HG02678 (cell line): ENCODE data around the gene SYT12.
"Not testable (repeated sequence)": the region's sequence is repeated elsewhere in the genome, so short reads cannot be mapped to it uniquely, and the experiment has no call there.

Experiments
- ATAC-seq: cut with Tn5 transposase; IDR thresholded peaks from one replicate; pipeline ENCODE4 v1.9.1; 2021; ENCODE audit warnings: mild to moderate bottlenecking, moderate library complexity; ENCODE audit not compliant: unreplicated experiment

Gene SYT12

GRCh38 chr11:67022961-67023956 is at the start of gene SYT12:
TSS of gene SYT12 (plus strand) at chr11:67023134. CDS start at chr11:67030145, 7,011 bp downstream.
- no peak for ATAC-seq

GRCh38 chr11:66973956-66974580 is 48.9 kb upstream of the SYT12 start:
- no peak for ATAC-seq

DNA sequence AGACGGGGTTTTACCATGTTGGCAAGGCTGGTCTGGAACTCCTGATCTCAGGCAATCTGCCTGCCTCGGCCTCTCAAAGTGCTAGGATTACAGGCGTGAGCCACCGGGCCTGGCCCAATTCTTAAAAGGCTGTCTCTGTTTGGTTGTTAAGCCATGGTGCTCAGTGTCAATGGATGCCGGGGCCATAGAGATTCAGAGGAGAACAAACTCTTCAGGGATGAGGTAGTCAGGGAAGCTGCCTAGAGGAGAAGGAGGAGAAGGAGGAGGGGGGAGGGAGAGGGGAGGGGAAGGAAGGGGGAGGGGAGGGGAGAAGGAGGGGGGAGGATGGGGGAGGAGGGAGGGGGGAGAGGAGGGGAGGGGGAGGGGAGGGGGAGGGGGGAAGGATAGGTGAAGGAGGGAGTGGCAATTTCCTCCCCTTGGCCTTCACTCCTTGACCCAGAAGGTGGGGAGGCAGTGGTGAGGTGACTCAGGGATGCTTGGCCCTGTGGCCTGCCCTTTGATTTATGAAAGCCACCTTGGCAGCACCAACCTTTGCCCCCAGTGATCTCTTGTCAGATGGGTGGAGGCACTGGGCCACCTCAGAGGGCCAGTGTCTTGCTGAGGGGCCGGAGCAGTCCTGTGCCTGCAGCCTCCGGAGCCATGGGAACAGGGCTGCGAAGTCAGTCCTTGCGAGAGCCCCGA is 48.1 kb upstream of the SYT12 start, which contains the start of gene C11orf86:
Gene C11orf86 (plus strand): TSS at position 581 of the 681 bp plus-strand sequence. CDS start 59 bp downstream, at position 640.
- no peak for ATAC-seq

- ATAC-seq: no peak
Measured at GRCh38 chr11:66975405-66976027, 47.4 kb upstream of the SYT12 start.

DNA sequence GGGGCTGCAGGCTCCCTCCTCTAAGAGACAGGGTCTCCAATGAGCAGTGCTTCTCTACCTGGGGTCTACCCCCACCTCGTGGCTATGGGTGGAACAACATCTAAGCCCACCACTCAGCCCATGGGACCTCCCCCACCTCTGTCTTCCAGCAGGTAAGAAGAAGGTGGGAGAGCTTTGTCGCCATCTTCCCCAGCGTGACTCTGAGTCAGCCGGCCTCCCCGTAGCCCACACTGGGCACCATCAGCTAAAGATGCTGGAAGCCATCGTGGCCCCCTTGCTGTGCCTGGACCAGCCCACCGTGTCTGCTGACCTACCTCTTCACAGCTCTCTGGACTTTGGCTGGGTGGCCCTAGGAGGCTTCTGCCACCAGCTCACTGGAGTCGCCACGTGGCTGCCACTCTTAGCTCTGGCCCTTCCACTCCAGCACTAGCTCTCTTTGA is 46.9 kb upstream of the SYT12 start:
- ATAC-seq: no peak

DNA sequence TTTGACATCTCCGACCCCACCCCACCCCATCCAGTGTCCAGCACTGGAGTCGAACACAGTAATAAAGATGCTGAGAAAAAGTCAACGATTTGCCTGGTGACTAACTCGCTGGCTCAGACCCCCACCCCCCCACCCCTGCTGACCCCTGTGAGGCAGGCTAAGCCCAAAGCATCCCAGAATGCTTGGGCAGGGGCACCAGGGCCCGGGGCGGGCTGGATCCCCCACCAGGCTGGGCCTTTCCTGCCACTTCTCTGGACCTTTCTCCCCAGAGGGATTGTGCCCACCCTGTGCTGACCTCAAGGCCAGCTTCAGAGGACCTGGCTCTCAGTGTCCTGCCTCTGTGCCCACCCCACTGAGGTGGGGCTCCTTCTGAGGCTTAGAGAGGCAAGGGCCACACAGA is 46.0 kb upstream of the SYT12 start:
- no peak for ATAC-seq

DNA sequence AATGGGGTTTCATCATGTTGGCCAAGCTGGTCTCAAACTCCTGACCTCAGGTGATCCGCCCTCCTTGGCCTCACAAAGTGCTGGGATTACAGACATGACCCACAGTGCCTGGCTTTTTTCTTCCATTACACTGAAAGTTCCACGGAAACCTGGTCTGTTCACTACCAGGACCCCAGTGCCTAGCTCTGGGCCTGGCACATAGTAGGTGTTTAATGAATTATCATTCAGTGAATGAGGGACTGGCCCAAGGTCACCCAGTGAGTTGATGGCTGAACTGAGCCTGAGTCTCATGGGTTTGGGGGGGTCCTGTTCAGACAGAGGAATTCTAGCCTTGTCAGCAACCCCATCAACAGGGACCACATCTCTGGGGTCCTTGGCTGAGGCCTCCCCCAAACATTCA is 44.7 kb upstream of the SYT12 start:
- ATAC-seq: no peak

- ATAC-seq: no peak
Measured at GRCh38 chr11:66978717-66979116, 44.2 kb upstream of the SYT12 start.

GRCh38 chr11:66979336-66979980 is 43.5 kb upstream of the SYT12 start:
- no peak for ATAC-seq

GRCh38 chr11:66981976-66982578 is 40.9 kb upstream of the SYT12 start:
- ATAC-seq: no peak

GRCh38 chr11:66983275-66983924 is 39.5 kb upstream of the SYT12 start:
- ATAC-seq: no peak

DNA sequence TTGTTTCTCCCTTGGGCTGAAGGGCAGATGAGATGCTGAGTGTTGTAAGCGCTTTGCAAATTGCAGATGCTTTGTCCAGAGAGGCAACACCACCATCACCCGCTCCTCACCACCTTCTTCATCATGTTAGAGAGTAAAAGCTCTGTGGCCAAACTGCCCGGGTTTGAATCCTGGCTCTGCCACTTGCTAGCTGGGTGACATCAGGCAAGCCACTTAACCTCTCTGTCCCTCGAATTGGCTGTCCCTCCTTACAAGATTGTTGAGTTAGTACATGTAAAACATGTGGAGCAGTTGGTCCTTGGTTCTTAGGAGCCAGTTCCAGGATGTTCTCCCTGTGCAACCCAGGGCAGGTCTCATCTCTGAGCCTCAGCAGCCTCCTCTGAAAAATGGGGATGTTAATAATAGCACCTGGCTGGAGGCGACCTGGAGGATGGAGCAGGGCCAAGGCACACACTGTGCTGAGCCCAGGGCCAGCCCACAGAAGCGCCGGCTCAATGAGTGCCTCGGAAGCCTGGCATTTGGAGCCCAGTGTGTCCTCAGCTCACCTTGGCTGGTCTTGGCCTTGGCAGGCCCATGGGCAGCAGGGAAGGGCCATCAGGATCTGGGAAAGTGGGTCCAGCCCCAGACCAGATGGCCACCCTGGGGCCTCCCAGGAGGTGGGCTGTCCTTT is 37.3 kb upstream of the SYT12 start:
- ATAC-seq: no peak

DNA sequence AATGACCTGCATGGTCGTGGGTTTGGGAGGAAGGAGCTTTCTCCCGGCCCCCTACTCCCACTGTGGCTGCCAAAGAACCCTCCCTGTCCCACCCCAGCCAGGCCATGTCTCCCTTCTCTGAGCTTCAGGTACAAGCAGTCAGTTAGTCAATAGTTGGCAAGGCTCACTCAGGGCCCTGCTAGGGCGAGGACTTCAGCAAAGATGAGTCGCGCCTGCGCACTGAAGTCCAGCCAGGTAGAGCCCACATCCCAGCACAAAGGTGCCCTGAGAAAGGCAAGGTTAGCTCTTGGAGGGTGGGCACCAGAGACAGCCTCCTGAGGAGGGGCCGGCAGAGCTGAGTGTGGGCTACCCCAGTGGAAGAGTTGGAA is 36.8 kb upstream of the SYT12 start:
- ATAC-seq: no peak

- ATAC-seq: no peak
Measured at GRCh38 chr11:66987158-66987620, 35.7 kb upstream of the SYT12 start.

DNA sequence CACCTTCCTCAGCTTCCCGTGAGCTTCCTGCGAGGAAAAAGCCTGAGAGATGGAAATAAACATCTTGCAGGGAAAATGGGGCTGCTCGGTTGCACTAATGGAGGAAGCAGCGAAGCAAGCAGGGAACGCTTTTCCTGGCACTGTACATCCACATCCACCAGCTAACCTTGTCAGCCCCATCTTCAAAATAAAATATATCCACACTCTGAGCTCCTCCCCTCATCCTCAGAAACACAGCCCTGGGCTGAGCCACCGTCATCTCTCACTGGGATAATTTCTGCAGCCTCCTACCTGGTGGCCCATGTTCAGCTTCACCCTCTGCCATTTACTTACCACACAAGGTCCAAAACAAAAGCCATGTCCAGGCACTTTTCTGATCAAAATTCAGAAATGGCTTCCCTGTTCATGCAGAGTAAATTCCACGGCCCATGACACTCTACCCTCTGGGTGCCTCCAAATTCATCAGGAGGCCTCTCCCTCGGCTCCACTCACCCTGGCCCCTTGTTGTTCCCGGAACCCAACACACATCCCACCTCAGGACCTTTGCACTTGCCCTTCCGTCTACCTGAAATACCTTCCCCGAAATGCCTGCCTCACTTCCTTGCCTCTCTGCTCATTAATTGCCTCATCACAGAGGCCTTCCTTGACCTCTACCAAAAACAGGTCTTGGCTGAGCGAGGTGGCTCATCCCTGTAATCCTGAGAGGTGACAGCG is 34.9 kb upstream of the SYT12 start:
- ATAC-seq: no peak

DNA sequence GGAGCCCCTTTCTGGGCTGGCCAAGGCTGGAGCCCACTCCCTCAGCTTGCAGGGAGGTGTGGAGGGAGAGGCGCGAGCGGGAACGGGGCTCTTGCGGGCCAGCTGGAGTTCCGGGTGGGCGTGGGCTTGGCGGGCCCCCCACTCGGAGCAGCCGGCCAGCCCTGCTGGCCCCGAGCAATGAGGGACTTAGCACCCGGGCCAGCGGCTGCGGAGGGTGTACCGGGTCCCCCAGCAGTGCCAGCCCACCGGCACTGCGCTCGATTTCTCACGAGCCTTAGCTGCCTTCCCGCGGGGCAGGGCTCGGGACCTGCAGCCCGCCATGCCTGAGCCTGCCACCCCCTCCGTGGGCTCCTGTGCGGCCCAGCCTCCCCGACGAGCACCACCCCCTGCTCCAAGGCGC is 34.2 kb upstream of the SYT12 start:
- ATAC-seq: not testable (repeated sequence)

GRCh38 chr11:66989360-66989759 is 33.6 kb upstream of the SYT12 start:
- not testable (repeated sequence) for ATAC-seq

- ATAC-seq: no peak
Measured at GRCh38 chr11:66992041-66992440, 30.9 kb upstream of the SYT12 start.
